GM23338 (cell line): ENCODE results near the gene HHAT. TPM values are rescaled to one million over a fixed set of nuclear protein-coding genes. Genes with fewer than 3 reads are reported as not detected.

ENCODE experiments used
- ATAC-seq: fragments of 200-7000 bp; cut with Tn5 transposase; 3 replicates; pipeline ENCODE4 v1.9.1; 2020
- DNase-seq: peaks from one replicate; pipeline ENCODE4 v3.0.0-alpha.2; 2015; ENCODE audit warnings: low spot score
- H2AFZ ChIP-seq: fragments of 200-600 bp; sonication (generic); 2 replicates; pipeline ENCODE4 v1.8.0; 2016; ENCODE audit warnings: antibody characterized with exemption, mild to moderate bottlenecking, moderate library complexity
- H3F3A ChIP-seq: fragments of 200-600 bp; sonication (generic); replicated peaks from 2 replicates; pipeline ENCODE4 v1.8.0; 2017; ENCODE audit warnings: antibody characterized with exemption, mixed run types, low read depth
- H3K27ac ChIP-seq: fragments of 200-600 bp; sonication (generic); 2 replicates; pipeline ENCODE4 v1.6.1; 2016; ENCODE audit warnings: low read depth
- H3K27me3 ChIP-seq: fragments of 200-600 bp; sonication (generic); 2 replicates; pipeline ENCODE4 v1.8.0; 2016; ENCODE audit warnings: mild to moderate bottlenecking, mixed run types, moderate library complexity; ENCODE audit not compliant: insufficient read depth
- H3K36me3 ChIP-seq: fragments of 200-600 bp; sonication (generic); 2 replicates; pipeline ENCODE4 v1.8.0; 2016; ENCODE audit warnings: mild to moderate bottlenecking; ENCODE audit not compliant: insufficient read depth
- H3K4me1 ChIP-seq: fragments of 200-600 bp; sonication (generic); 2 replicates; pipeline ENCODE4 v1.8.0; 2016; ENCODE audit warnings: mild to moderate bottlenecking, moderate library complexity; ENCODE audit not compliant: insufficient read depth
- H3K4me2 ChIP-seq: fragments of 200-600 bp; sonication (generic); 2 replicates; pipeline ENCODE4 v1.7.1; 2017; ENCODE audit warnings: mixed run types
- H3K4me3 ChIP-seq: fragments of 200-600 bp; sonication (generic); 2 replicates; pipeline ENCODE4 v1.6.1; 2016; ENCODE audit warnings: mixed run types
- H3K79me2 ChIP-seq: fragments of 200-600 bp; sonication (generic); replicated peaks from 2 replicates; pipeline ENCODE4 v1.8.0; 2017; ENCODE audit warnings: mild to moderate bottlenecking; ENCODE audit not compliant: insufficient read depth
- H3K9me2 ChIP-seq: fragments of 200-600 bp; sonication (generic); 2 replicates; pipeline ENCODE4 v1.8.0; 2017; ENCODE audit not compliant: insufficient read depth
- H4K20me1 ChIP-seq: fragments of 200-600 bp; sonication (generic); replicated peaks from 2 replicates; pipeline ENCODE4 v1.8.0; 2017; ENCODE audit warnings: mild to moderate bottlenecking; ENCODE audit not compliant: insufficient read depth
- H3K27ac Mint-ChIP-seq: 2 replicates; pipeline ENCODE4 v1.8.0; 2020; ENCODE audit warnings: inconsistent platforms, mild to moderate bottlenecking, moderate library complexity, mixed read lengths
- H3K27me3 Mint-ChIP-seq: 3 replicates; pipeline ENCODE4 v1.8.0; 2022; ENCODE audit warnings: low read depth, mild to moderate bottlenecking, moderate library complexity, mixed read lengths, inconsistent platforms; ENCODE audit not compliant: insufficient read depth, poor library complexity
- H3K36me3 Mint-ChIP-seq: 3 replicates; pipeline ENCODE4 v1.8.0; 2021; ENCODE audit warnings: low read depth, mild to moderate bottlenecking, inconsistent platforms, moderate library complexity, mixed read lengths
- H3K4me1 Mint-ChIP-seq: 3 replicates; pipeline ENCODE4 v1.8.0; 2020; ENCODE audit warnings: mild to moderate bottlenecking, inconsistent platforms, mixed read lengths
- H3K4me3 Mint-ChIP-seq: 3 replicates; pipeline ENCODE4 v1.8.0; 2021; ENCODE audit warnings: moderate library complexity, mild to moderate bottlenecking, inconsistent platforms, mixed read lengths
- H3K9me3 Mint-ChIP-seq: 3 replicates; pipeline ENCODE4 v1.8.0; 2020; ENCODE audit warnings: moderate library complexity, mild to moderate bottlenecking, inconsistent platforms, mixed read lengths
- CREB1 ChIP-seq: fragments of 250-450 bp; sonication (Bioruptor Pico); IDR thresholded peaks from 2 replicates; pipeline ENCODE4 v1.5.0; 2020; ENCODE audit warnings: low read depth, mild to moderate bottlenecking, moderate library complexity
- CTCF ChIP-seq, 2 experiments: fragments of 200-600 bp in 1 of 2; sonication (generic) in 1 of 2; conservative IDR thresholded peaks; 2 replicates each; pipeline versions ENCODE4 v1.5.1 to v1.6.1; 2016 to 2017; ENCODE audit warnings: antibody characterized with exemption in 2 of 2, low read depth in 2 of 2, mild to moderate bottlenecking in 2 of 2, moderate library complexity in 1 of 2
- ETS1 ChIP-seq: IDR thresholded peaks from 2 replicates; pipeline ENCODE4 v1.6.1; 2016; ENCODE audit warnings: antibody characterized with exemption
- EZH2 ChIP-seq: fragments of 200-600 bp; sonication (generic); IDR thresholded peaks from one replicate; pipeline ENCODE4 v1.8.0; 2017; ENCODE audit warnings: antibody characterized with exemption, mild to moderate bottlenecking, low read depth; ENCODE audit not compliant: unreplicated experiment
- EZH2phosphoT487 ChIP-seq: fragments of 200-600 bp; sonication (generic); IDR thresholded peaks from one replicate; pipeline ENCODE4 v1.8.1; 2018; ENCODE audit warnings: antibody characterized with exemption; ENCODE audit not compliant: unreplicated experiment
- JUNB ChIP-seq: IDR thresholded peaks from one replicate; pipeline ENCODE4 v1.6.1; 2016; ENCODE audit warnings: antibody characterized with exemption; ENCODE audit not compliant: unreplicated experiment
- NANOG ChIP-seq: IDR thresholded peaks from 2 replicates; pipeline ENCODE4 v1.6.1; 2016; ENCODE audit warnings: antibody characterized with exemption, borderline replicate concordance
- POLR2AphosphoS5 ChIP-seq: IDR thresholded peaks from 2 replicates; pipeline ENCODE4 v1.6.1; 2016; ENCODE audit warnings: antibody characterized with exemption, low read depth
- REST ChIP-seq: IDR thresholded peaks from one replicate; pipeline ENCODE4 v1.6.1; 2018; ENCODE audit warnings: antibody characterized with exemption; ENCODE audit not compliant: unreplicated experiment
- STAT1 ChIP-seq: IDR thresholded peaks from one replicate; pipeline ENCODE4 v1.6.1; 2016; ENCODE audit warnings: antibody characterized with exemption; ENCODE audit not compliant: unreplicated experiment
- ZNF114 ChIP-seq: fragments of 250-450 bp; sonication (Bioruptor Pico); IDR thresholded peaks from 2 replicates; pipeline ENCODE4 v1.5.0; 2020; ENCODE audit warnings: mild to moderate bottlenecking, moderate library complexity
- ZNF331 ChIP-seq: fragments of 250-450 bp; sonication (Bioruptor Pico); IDR thresholded peaks from 2 replicates; pipeline ENCODE4 v1.5.0; 2020; ENCODE audit warnings: low read depth, mild to moderate bottlenecking, moderate library complexity
- ZNF462 ChIP-seq: fragments of 250-450 bp; sonication (Bioruptor Pico); IDR thresholded peaks from 2 replicates; pipeline ENCODE4 v1.5.0; 2020; ENCODE audit warnings: mild to moderate bottlenecking, moderate library complexity
- polyA plus RNA-seq: library from polyadenylated mRNA; unstranded; fragments of >200 nt; fragmentation: Nextera tagmentation; extraction: Ambion mirVana; gene quantifications from 2 replicates; pipeline ENCODE4 v1.2.1, GENCODE V29; 2016
- total RNA-seq: library from RNA; depleted of rRNA; stranded (reverse); fragments of >200 nt; shearing (Covaris generic); gene quantifications from 2 replicates; pipeline ENCODE4 v1.2.3, GENCODE V29; 2014

The HHAT gene
- total and polyA plus RNA-seq, 2 experiments from 2014 or later: 0.11 to 0.66 TPM

- Histone ChIP-seq H2AFZ (no peak overlapping the region), H3K4me1 (no peaks in the 10 kb centered on the region), H3K79me2 (no peaks in the 10 kb centered on the region), H3K4me2 (no peak overlapping the region), H3F3A (no peaks in the 10 kb centered on the region), H3K9me2 (no peaks in the 10 kb centered on the region), H4K20me1 (no peaks in the 10 kb centered on the region), H3K4me3 (no peak overlapping the region), H3K27ac (no peak overlapping the region), H3K36me3 (no peaks in the 10 kb centered on the region), H3K27me3 (no peaks in the 10 kb centered on the region)
- Mint-ChIP-seq H3K27me3 (no peaks in the 10 kb centered on the region), H3K36me3 (no peaks in the 10 kb centered on the region), H3K4me3 (no peak overlapping the region), H3K9me3 (peaks cover 2% of the 10 kb centered on the region), H3K4me1 (peaks cover 13% of the 10 kb centered on the region; the same call in 2 of the 3 replicates), H3K27ac (no peak overlapping the region)
- no peak for TF ChIP-seq ZNF114 (CRISPR knock-in tag)
- TF ChIP-seq CTCF (conservative IDR thresholded peaks at IDR 0.05; ENCODE audit: low read depth in 2 of 2): no peak
- no peak for TF ChIP-seq EZH2
- TF ChIP-seq STAT1: no peak
- no peak for TF ChIP-seq ZNF331 (CRISPR knock-in tag)
- TF ChIP-seq ZNF462: no peak
- TF ChIP-seq REST: no peak
- TF ChIP-seq ETS1: no peak
- TF ChIP-seq EZH2phosphoT487: no peak
- TF ChIP-seq CREB1 (CRISPR knock-in tag): no peak
- no peak for TF ChIP-seq NANOG
- no peak for TF ChIP-seq POLR2AphosphoS5
- TF ChIP-seq JUNB: no peak
- DNase-seq (no peak), ATAC-seq (no peak)
Measured at GRCh38 chr1:210648588-210649269, 320.0 kb downstream of the HHAT start.
